MG63 (cell line): ENCODE data around the gene TIE1. TPM values are rescaled to one million over a fixed set of nuclear protein-coding genes. Genes with fewer than 3 reads are reported as not detected.

Source experiments
- DNase-seq: peaks from one replicate; pipeline ENCODE4 v3.0.0-alpha.2; 2020
- H3K27me3 ChIP-seq: fragments of 250-450 bp; sonication (Bioruptor Pico); 2 replicates; pipeline ENCODE4 v1.5.1; 2020; ENCODE audit warnings: mild to moderate bottlenecking, moderate library complexity
- H3K36me3 ChIP-seq: fragments of 250-450 bp; sonication (Bioruptor Pico); 2 replicates; pipeline ENCODE4 v1.5.1; 2020; ENCODE audit warnings: mild to moderate bottlenecking, moderate library complexity
- H3K4me3 ChIP-seq: fragments of 250-450 bp; sonication (Bioruptor Pico); 2 replicates; pipeline ENCODE4 v1.5.1; 2020; ENCODE audit warnings: mild to moderate bottlenecking, moderate library complexity
- H3K9me3 ChIP-seq: fragments of 250-450 bp; sonication (Bioruptor Pico); 2 replicates; pipeline ENCODE4 v1.5.1; 2020; ENCODE audit warnings: mild to moderate bottlenecking, moderate library complexity
- total RNA-seq: library from RNA; depleted of rRNA; stranded (reverse); fragments of >200 nt; shearing (Covaris generic); gene quantifications from 2 replicates; pipeline ENCODE4 v1.2.3, GENCODE V29; 2014; ENCODE audit warnings: low replicate concordance

The TIE1 gene
- total RNA-seq, 1 experiment from 2014 or later = 0.20 TPM

GRCh38 chr1:43314233-43314632 is 13.5 kb downstream of the TIE1 start:
- Histone ChIP-seq H3K36me3 (no peaks in the 10 kb centered on the region), H3K4me3 (no peak overlapping the region), H3K27me3 (no peaks in the 10 kb centered on the region), H3K9me3 (no peaks in the 10 kb centered on the region)
- peak; percentile 28 for DNase-seq

- no peak for DNase-seq
- Histone ChIP-seq H3K27me3 (no peaks in the 10 kb centered on the region), H3K9me3 (no peaks in the 10 kb centered on the region), H3K4me3 (no peak overlapping the region), H3K36me3 (no peaks in the 10 kb centered on the region)
Observed at GRCh38 chr1:43315481-43315880, 14.7 kb downstream of the TIE1 start.

GRCh38 chr1:43315963-43316737 is 15.4 kb downstream of the TIE1 start:
- no peaks in the 10 kb centered on the region for H3K27me3 ChIP-seq
- no peak overlapping the region for H3K4me3 ChIP-seq
- H3K9me3 ChIP-seq = no peaks in the 10 kb centered on the region
- H3K36me3 ChIP-seq = no peaks in the 10 kb centered on the region
- DNase-seq = no peak

GRCh38 chr1:43316738-43317520 is 16.1 kb downstream of the TIE1 start:
- H3K27me3 ChIP-seq = no peaks in the 10 kb centered on the region
- DNase-seq = no peak
- no peak overlapping the region for H3K4me3 ChIP-seq
- no peaks in the 10 kb centered on the region for H3K36me3 ChIP-seq
- H3K9me3 ChIP-seq = no peaks in the 10 kb centered on the region

GRCh38 chr1:43317817-43318471 is 17.2 kb downstream of the TIE1 start:
- Histone ChIP-seq H3K36me3 (no peaks in the 10 kb centered on the region), H3K27me3 (no peaks in the 10 kb centered on the region), H3K9me3 (no peaks in the 10 kb centered on the region), H3K4me3 (no peak overlapping the region)
- no peak for DNase-seq

GRCh38 chr1:43318831-43319230 is 18.0 kb downstream of the TIE1 start:
- H3K9me3 ChIP-seq = no peaks in the 10 kb centered on the region
- H3K36me3 ChIP-seq = no peaks in the 10 kb centered on the region
- DNase-seq = no peak
- no peaks in the 10 kb centered on the region for H3K27me3 ChIP-seq
- no peak overlapping the region for H3K4me3 ChIP-seq

- no peaks in the 10 kb centered on the region for H3K27me3 ChIP-seq
- H3K36me3 ChIP-seq = no peaks in the 10 kb centered on the region
- no peak overlapping the region for H3K4me3 ChIP-seq
- no peaks in the 10 kb centered on the region for H3K9me3 ChIP-seq
- DNase-seq = no peak
Observed at GRCh38 chr1:43319288-43319687, 18.5 kb downstream of the TIE1 start.

- no peak for DNase-seq
- Histone ChIP-seq H3K36me3 (no peaks in the 10 kb centered on the region), H3K9me3 (no peaks in the 10 kb centered on the region), H3K27me3 (no peaks in the 10 kb centered on the region), H3K4me3 (no peak overlapping the region)
Observed at GRCh38 chr1:43319766-43320165, 19.0 kb downstream of the TIE1 start.

- Histone ChIP-seq H3K4me3 (no peak overlapping the region), H3K27me3 (no peaks in the 10 kb centered on the region), H3K36me3 (no peaks in the 10 kb centered on the region), H3K9me3 (0 out of 2 replicates have a peak, but pooled peaks cover 3% of the 10 kb centered on the region)
- DNase-seq = no peak
Observed at GRCh38 chr1:43321331-43321891, 20.6 kb downstream of the TIE1 start.

- Histone ChIP-seq H3K27me3 (no peaks in the 10 kb centered on the region), H3K4me3 (no peak overlapping the region), H3K36me3 (no peaks in the 10 kb centered on the region), H3K9me3 (0 out of 2 replicates have a peak, but pooled peaks cover 3% of the 10 kb centered on the region)
- no peak for DNase-seq
Observed at GRCh38 chr1:43322506-43322905, 21.7 kb downstream of the TIE1 start.

GRCh38 chr1:43324810-43325209 is 24.0 kb downstream of the TIE1 start:
- Histone ChIP-seq H3K9me3 (0 out of 2 replicates have a peak, but pooled peaks cover 3% of the 10 kb centered on the region), H3K36me3 (no peaks in the 10 kb centered on the region), H3K27me3 (no peaks in the 10 kb centered on the region), H3K4me3 (no peak overlapping the region)
- DNase-seq = no peak

GRCh38 chr1:43325381-43325780 is 24.6 kb downstream of the TIE1 start:
- Histone ChIP-seq H3K27me3 (no peaks in the 10 kb centered on the region), H3K9me3 (0 out of 2 replicates have a peak, but pooled peaks cover 3% of the 10 kb centered on the region), H3K36me3 (no peaks in the 10 kb centered on the region), H3K4me3 (no peak overlapping the region)
- DNase-seq = no peak

- H3K9me3 ChIP-seq = 0 out of 2 replicates have a peak, but pooled peaks cover 3% of the 10 kb centered on the region
- H3K36me3 ChIP-seq = no peaks in the 10 kb centered on the region
- H3K4me3 ChIP-seq = no peak overlapping the region
- DNase-seq = no peak
- H3K27me3 ChIP-seq = no peaks in the 10 kb centered on the region
Observed at GRCh38 chr1:43327549-43328292, 26.9 kb downstream of the TIE1 start.

- DNase-seq = peak; percentile 81
- Histone ChIP-seq H3K9me3 (0 out of 2 replicates have a peak, but pooled peaks cover 3% of the 10 kb centered on the region), H3K27me3 (no peaks in the 10 kb centered on the region)
Observed at GRCh38 chr1:43329995-43330751, 29.4 kb downstream of the TIE1 start.

GRCh38 chr1:43331688-43332087 is 30.9 kb downstream of the TIE1 start:
- no peaks in the 10 kb centered on the region for H3K27me3 ChIP-seq
- no peak for DNase-seq
- H3K9me3 ChIP-seq = no peaks in the 10 kb centered on the region
- no peaks in the 10 kb centered on the region for H3K36me3 ChIP-seq
- H3K4me3 ChIP-seq = no peak overlapping the region

More at GRCh38 chr1:43329995-43330751, 29.4 kb downstream of the TIE1 start:
- no peak overlapping the region for H3K4me3 ChIP-seq
- no peaks in the 10 kb centered on the region for H3K36me3 ChIP-seq
